Skeletal muscle satellite cell (primary cell): ENCODE data around the gene CCS.

Experiments
- H3K27me3 ChIP-seq: 2 replicates; pipeline ENCODE4 v1.7.0; 2013; ENCODE audit warnings: low read length; ENCODE audit not compliant: control insufficient read depth, insufficient read depth
- H3K36me3 ChIP-seq: 2 replicates; pipeline ENCODE4 v1.7.0; 2013; ENCODE audit warnings: mild to moderate bottlenecking, control low read depth, low read length; ENCODE audit not compliant: insufficient read depth
- H3K4me1 ChIP-seq: 2 replicates; pipeline ENCODE4 v1.7.0; 2013; ENCODE audit warnings: low read length; ENCODE audit not compliant: control insufficient read depth, insufficient read depth
- H3K4me2 ChIP-seq: 2 replicates; pipeline ENCODE4 v1.7.0; 2013; ENCODE audit warnings: mild to moderate bottlenecking, low read length
- H3K4me3 ChIP-seq: 2 replicates; pipeline ENCODE4 v1.7.0; 2013; ENCODE audit warnings: low read length
- H3K9ac ChIP-seq: 2 replicates; pipeline ENCODE4 v1.7.0; 2013; ENCODE audit warnings: mild to moderate bottlenecking, low read depth, low read length, moderate library complexity
- H3K9me3 ChIP-seq: replicated peaks from 2 replicates; pipeline ENCODE4 v1.7.0; 2013; ENCODE audit warnings: mild to moderate bottlenecking, control low read depth, low read length

Gene CCS

GRCh38 chr11:66550887-66551286 lies 42.1 kb upstream of the CCS start:
- H3K9ac ChIP-seq = no peak overlapping the region
- no peaks in the 10 kb centered on the region for H3K9me3 ChIP-seq
- no peaks in the 10 kb centered on the region for H3K36me3 ChIP-seq
- H3K4me2 ChIP-seq = no peak overlapping the region
- H3K4me1 ChIP-seq = peaks cover 5% of the 10 kb centered on the region
- peaks cover 27% of the 10 kb centered on the region for H3K27me3 ChIP-seq
- no peak overlapping the region for H3K4me3 ChIP-seq

- Histone ChIP-seq H3K9me3 (no peaks in the 10 kb centered on the region), H3K27me3 (peaks cover 40% of the 10 kb centered on the region), H3K9ac (no peak overlapping the region), H3K36me3 (no peaks in the 10 kb centered on the region), H3K4me3 (no peak overlapping the region), H3K4me1 (no peaks in the 10 kb centered on the region), H3K4me2 (no peak overlapping the region)
Observed at GRCh38 chr11:66554602-66555001, 38.4 kb upstream of the CCS start.

GRCh38 chr11:66555416-66555815 lies 37.6 kb upstream of the CCS start:
- H3K36me3 ChIP-seq = no peaks in the 10 kb centered on the region

DNA sequence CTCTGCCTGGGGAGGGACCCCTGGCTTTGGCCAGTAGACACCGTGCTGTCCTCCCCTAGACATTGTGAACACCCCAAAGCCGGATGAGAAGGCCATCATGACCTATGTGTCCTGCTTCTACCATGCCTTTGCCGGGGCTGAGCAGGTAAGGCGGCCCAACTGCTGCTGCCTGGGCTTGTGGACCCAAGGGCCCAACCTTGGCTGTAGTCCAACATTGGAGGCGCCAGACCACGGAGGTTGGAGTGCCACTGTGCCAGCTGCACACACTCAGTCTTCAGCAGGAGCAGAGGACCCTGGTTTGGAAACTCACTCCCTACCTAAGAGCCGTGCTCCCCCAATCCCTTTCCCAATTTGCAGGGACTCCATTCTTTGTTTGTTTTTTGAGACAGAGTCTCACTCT lies 36.9 kb upstream of the CCS start:
- Histone ChIP-seq H3K9ac (no peak overlapping the region), H3K36me3 (no peaks in the 10 kb centered on the region), H3K27me3 (peaks cover 36% of the 10 kb centered on the region), H3K4me2 (no peak overlapping the region), H3K4me1 (no peaks in the 10 kb centered on the region), H3K9me3 (no peaks in the 10 kb centered on the region), H3K4me3 (no peak overlapping the region)

More at GRCh38 chr11:66555416-66555815, 37.6 kb upstream of the CCS start:
- H3K27me3 ChIP-seq = peaks cover 37% of the 10 kb centered on the region
- no peak overlapping the region for H3K4me2 ChIP-seq
- no peaks in the 10 kb centered on the region for H3K9me3 ChIP-seq
- no peak overlapping the region for H3K9ac ChIP-seq
- H3K4me3 ChIP-seq = no peak overlapping the region
- H3K4me1 ChIP-seq = no peaks in the 10 kb centered on the region

DNA sequence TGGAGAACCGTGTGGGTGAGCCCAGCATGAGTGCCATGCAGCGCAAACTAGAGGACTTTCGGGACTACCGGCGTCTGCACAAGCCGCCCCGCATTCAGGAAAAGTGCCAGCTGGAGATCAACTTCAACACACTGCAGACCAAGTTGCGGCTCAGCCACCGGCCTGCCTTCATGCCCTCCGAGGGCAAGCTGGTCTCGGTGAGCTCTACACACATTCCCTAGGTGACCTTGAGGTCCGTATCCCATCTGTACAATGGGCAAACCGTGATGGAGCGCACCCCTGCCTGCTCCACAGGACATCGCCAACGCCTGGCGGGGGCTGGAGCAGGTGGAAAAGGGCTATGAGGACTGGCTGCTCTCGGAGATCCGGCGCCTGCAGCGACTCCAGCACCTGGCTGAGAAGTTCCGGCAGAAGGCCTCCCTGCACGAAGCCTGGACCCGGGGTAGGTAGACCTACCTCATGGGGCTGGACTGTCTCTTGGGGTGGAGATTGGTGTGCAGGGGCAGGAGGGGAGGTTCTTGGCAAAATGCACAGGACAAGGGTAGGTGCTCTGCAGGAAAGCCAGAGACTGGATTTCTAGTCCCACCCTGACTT lies 35.2 kb upstream of the CCS start:
- no peaks in the 10 kb centered on the region for H3K4me1 ChIP-seq
- peaks cover 36% of the 10 kb centered on the region for H3K27me3 ChIP-seq
- H3K4me3 ChIP-seq = no peak overlapping the region
- no peaks in the 10 kb centered on the region for H3K36me3 ChIP-seq
- no peak overlapping the region for H3K9ac ChIP-seq
- no peaks in the 10 kb centered on the region for H3K9me3 ChIP-seq
- no peak overlapping the region for H3K4me2 ChIP-seq

DNA sequence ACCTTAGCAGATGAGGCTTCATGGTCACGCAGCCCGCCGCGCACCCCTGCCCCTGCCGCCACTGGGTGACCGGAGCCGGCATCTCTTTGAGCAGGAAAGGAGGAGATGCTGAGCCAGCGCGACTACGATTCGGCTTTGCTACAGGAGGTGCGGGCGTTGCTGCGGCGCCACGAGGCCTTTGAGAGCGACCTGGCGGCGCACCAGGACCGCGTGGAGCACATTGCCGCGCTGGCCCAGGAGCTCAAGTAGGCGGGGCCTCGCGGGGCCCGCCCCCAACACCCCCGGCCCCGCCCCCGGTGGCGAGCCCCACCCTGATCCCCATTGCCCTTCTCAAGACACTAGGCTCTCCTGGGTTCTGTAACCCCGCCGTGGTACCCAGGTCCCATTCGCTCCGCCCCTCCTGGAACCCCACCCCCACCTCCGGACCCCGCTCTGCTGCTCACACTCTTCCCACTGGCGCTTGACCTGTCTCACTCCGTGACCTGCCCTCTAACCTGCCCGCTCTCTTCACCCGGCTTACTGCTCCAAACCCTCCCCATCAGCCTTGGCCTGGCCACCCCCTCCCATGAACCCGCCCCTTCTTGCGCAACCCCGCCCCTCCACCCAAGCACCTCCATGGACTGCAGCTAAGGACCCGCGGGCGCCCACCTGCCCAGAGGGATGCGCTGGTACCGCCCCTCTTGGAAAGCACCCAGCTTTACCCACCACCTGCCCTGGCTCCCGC lies 33.7 kb upstream of the CCS start:
- Histone ChIP-seq H3K9ac (no peak overlapping the region), H3K4me1 (no peaks in the 10 kb centered on the region), H3K27me3 (peaks cover 36% of the 10 kb centered on the region), H3K4me2 (no peak overlapping the region), H3K9me3 (no peaks in the 10 kb centered on the region), H3K4me3 (no peak overlapping the region), H3K36me3 (no peaks in the 10 kb centered on the region)

- no peak overlapping the region for H3K9ac ChIP-seq
- no peak overlapping the region for H3K4me3 ChIP-seq
- no peak overlapping the region for H3K4me2 ChIP-seq
- peaks cover 36% of the 10 kb centered on the region for H3K27me3 ChIP-seq
- H3K9me3 ChIP-seq = no peaks in the 10 kb centered on the region
- no peaks in the 10 kb centered on the region for H3K36me3 ChIP-seq
- H3K4me1 ChIP-seq = no peaks in the 10 kb centered on the region
Observed at GRCh38 chr11:66559866-66560676, 32.9 kb upstream of the CCS start.

- no peaks in the 10 kb centered on the region for H3K4me1 ChIP-seq
- H3K9me3 ChIP-seq = no peaks in the 10 kb centered on the region
- no peak overlapping the region for H3K4me3 ChIP-seq
- H3K27me3 ChIP-seq = peaks cover 30% of the 10 kb centered on the region
- H3K4me2 ChIP-seq = no peak overlapping the region
- H3K9ac ChIP-seq = no peak overlapping the region
- H3K36me3 ChIP-seq = no peaks in the 10 kb centered on the region
Observed at GRCh38 chr11:66561178-66561974, 31.6 kb upstream of the CCS start.

DNA sequence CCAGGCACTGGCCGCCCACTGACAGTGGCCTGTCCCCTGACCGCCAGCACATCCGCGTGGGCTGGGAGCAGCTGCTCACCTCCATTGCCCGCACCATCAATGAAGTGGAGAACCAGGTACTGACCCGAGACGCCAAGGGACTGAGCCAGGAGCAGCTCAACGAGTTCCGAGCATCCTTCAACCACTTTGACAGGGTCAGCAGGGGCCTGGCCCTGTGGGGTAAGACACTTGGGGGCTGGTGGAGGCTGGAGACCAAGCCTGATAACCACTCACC lies 31.1 kb upstream of the CCS start:
- no peaks in the 10 kb centered on the region for H3K9me3 ChIP-seq
- H3K4me2 ChIP-seq = no peak overlapping the region
- no peak overlapping the region for H3K9ac ChIP-seq
- H3K27me3 ChIP-seq = peaks cover 29% of the 10 kb centered on the region
- H3K4me1 ChIP-seq = no peaks in the 10 kb centered on the region
- H3K4me3 ChIP-seq = no peak overlapping the region
- H3K36me3 ChIP-seq = no peaks in the 10 kb centered on the region

GRCh38 chr11:66562275-66562674 lies 30.7 kb upstream of the CCS start:
- no peak overlapping the region for H3K4me2 ChIP-seq
- H3K9me3 ChIP-seq = no peaks in the 10 kb centered on the region
- H3K9ac ChIP-seq = no peak overlapping the region
- H3K27me3 ChIP-seq = peaks cover 26% of the 10 kb centered on the region
- no peaks in the 10 kb centered on the region for H3K4me1 ChIP-seq
- H3K4me3 ChIP-seq = no peak overlapping the region
- H3K36me3 ChIP-seq = no peaks in the 10 kb centered on the region

DNA sequence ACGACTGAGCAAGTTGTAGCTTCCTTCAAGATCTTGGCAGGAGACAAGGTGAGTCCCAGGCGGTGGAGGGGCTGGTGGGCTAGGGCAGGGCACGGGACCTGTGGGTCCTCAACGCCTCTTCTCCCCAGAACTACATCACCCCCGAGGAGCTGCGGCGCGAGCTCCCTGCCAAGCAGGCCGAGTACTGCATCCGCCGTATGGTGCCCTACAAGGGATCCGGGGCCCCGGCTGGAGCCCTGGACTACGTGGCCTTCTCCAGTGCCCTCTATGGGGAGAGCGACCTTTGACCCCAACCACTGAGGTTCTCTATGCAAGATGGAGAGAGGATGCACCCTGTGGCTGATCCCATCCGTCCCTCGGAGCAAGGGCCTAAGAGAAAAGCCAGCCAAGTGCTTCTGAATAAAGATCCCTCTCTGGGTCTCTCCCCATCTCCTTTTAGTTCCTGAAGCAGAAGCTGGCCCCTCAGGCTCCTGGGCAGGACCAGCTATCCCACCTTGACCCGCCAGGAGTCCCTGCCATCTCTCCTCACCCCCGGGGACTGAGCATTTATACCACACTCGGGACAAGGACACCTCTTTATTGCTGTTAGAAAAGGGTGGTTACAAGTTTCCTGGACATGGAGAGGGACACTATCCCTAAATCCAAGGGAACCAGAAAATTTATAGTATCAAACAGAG lies 29.9 kb upstream of the CCS start:
- peaks cover 4% of the 10 kb centered on the region for H3K4me1 ChIP-seq

More for the DNA sequence above, 29.9 kb upstream of the CCS start:
- H3K27me3 ChIP-seq = peaks cover 25% of the 10 kb centered on the region
- no peak overlapping the region for H3K4me2 ChIP-seq
- H3K36me3 ChIP-seq = no peaks in the 10 kb centered on the region
- H3K4me3 ChIP-seq = no peak overlapping the region
- no peaks in the 10 kb centered on the region for H3K9me3 ChIP-seq
- H3K9ac ChIP-seq = no peak overlapping the region
